GM18909 (cell line): ENCODE measurements around the gene ZNF423.
"Not testable (repeated sequence)": the region's sequence is repeated elsewhere in the genome, so short reads cannot be mapped to it uniquely, and the experiment has no call there.

Experiments
- ATAC-seq: cut with Tn5 transposase; IDR thresholded peaks from one replicate; pipeline ENCODE4 v1.9.1; 2021; ENCODE audit warnings: mild to moderate bottlenecking; ENCODE audit not compliant: unreplicated experiment, poor library complexity

The ZNF423 gene

DNA sequence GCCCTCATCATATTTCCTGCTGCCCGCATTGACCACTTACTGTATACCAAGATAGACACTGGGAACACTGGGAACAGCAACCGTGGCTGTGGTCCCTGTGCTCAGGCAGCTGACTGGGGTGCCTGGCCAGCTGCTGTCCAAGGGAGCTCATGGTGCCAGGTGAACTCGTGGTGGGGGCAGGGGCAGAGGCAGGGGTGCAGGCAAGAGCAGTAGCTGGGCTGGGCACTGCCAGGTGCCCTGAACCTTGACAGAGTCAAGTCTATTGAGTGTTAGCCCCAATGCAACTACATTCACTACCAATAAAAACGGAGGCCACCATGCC, 279.8 kb downstream of the ZNF423 start:
- ATAC-seq: no peak

DNA sequence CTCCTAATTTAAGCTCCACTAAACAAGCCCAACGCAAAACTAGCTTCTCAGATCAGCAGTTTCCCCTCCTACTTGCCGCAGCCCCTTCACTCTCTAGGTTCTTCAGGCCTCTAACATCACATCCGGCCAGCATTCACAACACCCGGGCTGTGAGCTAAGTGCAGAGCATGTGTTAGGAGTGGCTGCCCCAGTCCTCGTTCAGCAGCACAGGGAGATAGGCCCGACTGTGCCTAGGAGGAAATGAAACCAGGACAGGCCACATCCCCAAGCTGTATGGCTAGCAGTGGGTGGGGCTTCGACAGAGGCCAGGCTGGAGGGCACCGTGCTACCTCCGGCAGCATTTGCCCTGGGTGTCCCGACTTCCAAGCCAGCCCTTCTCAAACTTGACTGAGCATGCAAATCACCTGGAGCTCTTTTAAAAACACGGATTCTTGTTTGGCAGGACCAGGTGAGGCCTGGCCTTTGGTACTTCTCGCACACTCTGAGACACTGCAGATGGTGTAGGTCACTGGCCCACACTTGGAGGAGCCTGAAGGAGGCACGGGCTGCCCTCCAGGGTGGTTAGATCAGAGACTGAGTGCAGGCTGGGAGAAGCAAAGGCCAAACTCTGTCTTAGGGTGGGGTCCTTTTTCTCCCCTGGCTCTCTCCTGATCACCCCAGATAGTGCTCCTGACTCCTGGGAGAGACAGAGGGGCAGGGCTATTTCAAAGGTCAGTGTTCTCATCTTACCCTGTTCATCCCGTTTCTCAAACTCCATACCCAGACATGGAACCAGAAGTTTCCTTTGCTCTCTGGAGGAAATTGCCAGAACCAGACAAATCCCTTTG, 280.4 kb downstream of the ZNF423 start:
- peak; percentile 95 for ATAC-seq

DNA sequence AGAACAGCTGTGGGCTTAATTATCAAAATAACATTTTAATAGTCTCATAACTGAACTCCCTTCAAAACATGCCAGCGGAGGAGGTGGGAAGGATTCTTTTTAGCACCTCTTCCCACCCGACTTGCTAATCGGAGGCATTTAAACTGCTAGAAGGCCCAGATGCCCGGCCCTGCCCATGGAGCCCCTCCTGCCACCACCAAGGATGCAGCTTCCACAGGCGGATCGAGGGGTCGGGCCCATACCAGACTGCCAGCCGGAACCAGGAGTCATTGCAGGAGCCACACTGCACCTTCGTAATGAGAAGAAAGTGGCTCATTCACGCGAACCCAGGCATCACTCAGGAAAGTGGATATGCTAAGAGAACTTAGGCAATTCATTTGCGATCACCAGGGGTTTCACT, 281.1 kb downstream of the ZNF423 start:
- ATAC-seq: no peak

DNA sequence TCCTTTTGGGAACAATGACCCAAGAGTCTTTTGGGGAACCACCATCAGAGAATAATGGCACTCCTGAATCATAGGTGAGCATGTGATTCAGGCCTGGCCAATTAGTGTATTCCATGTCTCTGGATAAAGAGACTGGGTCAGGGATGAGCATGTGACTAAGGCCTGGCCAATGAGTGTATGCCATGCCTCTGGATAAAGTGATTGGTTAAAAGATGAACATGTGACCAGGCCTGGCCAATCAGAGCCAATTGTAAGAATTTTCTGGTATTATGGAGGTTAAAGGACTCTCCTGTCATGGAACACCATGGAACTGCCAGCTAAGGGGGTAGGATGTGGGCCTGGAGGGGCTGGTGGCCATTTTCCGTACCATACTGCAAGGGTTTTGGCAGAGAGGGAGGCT, 288.0 kb downstream of the ZNF423 start:
- no peak for ATAC-seq

DNA sequence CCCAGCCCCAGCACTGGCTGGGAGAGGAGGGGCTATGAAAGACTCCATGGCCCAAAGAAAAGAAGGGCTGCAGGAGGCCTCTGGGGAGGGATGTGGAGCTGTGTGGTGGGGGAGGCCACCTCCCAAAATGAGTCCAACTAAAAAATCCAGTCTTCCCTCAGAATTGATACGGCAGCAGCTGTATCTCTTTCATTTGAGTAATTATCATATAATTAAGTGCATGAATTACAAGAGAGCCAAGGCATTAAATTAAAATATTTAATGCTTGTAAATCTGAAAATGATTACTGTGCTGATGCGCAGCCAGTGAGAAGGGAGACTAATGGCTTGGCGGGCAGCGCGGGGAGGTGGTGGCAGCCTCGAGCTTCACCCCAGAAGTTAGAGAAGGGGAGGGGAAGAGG, 289.5 kb downstream of the ZNF423 start:
- no peak for ATAC-seq

DNA sequence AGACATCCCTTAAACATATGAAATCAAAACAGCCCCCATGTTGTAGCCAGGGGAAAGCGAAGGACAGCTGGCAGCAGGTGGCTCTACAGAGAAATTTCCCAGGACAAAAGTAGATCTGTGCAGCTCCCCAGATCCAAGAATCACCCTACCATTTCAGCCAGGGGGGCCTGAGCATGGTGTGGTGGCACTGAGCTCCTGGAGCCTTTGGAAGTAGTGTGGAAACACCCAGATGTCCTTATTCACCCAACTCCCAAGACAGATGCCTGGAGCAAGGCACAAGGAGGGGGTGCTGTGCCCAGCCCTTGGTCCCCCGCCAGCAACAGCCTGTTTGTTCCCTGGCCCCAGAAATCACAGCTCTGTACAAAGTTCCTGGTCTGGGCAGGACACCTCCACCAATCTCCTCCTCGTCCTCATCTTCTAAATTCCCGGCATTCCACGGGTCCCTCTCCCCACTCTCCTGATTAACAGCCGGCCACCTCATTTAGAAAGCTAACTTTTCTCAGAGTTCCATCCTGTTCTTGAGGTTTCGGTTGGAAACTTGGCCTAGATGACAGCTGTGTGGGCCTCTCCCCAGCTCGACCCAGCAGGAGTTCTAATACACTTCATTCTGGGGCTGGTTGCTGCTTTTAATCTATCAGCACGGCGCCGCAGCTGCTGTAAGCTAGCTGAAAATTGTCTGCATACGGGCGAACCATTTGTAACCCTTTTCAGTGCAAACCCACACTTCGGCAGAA, 291.2 kb downstream of the ZNF423 start:
- ATAC-seq: no peak

DNA sequence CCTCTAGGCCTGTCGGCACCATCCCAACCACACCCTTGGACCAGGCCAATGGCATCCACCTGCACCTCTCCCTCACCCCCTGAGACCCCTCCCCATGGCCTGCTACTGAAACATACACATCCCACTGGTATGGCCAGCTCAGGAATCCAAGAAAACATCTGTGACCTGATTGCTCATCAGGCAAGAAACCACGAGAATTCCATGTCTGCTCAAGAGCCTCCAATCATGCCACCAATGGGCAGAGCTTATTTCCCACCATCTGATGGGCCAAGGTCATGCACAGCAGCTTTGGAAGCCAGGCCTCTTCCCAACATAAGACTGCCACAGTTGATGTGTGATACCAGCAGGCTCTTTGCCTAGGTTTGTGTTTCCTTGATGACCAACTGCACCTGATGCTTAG, 292.2 kb downstream of the ZNF423 start:
- no peak for ATAC-seq

DNA sequence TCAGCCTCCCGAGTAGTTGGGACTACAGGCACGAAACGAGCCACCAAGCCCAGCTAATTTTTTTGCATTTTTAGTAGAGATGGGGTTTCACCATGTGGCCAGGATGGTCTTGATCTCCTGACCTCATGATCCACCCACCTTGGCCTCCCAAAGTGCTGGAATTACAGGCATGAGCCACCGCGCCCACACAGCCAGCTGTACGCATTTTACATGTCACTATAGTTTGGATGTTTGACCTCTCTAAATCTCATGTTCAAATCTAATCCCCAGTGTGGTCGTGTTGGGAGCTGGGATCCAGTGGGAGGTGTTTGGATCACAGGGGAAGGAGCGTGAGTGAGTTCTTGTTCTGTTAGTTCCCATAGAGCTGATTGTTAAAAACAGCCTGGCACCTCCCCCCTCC, 293.0 kb downstream of the ZNF423 start:
- not testable (repeated sequence) for ATAC-seq

DNA sequence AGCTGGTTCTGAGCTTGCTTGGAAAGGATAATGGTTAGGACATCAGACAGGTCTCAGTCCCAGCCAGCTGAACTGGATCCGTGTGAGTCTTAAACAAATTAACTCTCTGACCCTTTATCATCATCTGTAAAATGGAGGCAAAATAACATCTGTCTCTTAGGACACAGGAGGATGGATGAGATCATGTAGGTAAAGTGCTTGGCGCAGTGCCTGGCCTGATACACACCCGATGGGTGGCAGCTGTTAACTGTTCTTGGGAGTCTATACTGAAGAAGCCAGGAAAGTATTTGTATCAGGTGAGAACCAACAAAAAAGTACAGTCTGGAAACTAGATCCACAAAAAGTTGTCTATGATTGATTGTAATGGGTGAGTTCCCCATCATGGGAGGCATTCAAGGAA, 293.7 kb downstream of the ZNF423 start:
- ATAC-seq: no peak

DNA sequence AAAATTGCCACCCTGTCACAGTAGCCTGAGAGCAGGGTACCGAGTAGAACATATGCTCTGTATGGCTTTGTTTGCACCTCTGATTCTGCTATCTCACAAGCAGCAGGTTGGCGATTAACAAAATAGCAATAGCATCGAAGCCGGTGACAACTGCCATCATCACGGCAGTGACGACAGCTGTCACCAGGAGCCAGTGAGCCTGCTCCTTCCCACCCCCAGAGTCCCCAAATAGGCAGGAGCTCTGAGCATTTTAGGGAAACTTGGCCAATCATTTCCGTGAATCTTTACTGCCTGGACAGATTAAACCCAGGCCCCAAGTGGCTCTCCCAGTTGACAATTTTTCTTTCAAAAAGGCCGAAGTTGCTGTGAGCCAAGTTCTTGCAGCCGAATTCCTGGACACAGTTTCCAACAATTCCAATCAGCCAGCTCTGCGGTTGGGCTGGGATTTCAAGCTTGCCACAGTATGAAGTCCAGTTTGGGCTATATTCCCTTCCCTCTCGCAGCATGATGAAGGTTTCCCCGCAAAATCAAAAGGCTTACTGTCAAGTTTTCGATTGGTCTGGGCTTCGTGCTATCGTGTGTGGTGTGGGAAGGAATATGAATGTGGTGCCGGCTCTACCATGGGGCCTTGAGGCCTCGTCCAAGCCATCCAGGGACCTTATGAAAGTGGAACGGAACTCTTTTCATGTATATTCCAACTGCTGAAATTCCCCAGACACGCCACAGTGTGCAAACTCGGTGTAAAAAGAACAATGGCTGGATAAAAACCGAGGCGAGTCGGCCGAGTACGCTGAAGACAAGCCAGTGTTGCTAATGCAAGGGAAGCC, 295.7 kb downstream of the ZNF423 start:
- ATAC-seq: no peak

DNA sequence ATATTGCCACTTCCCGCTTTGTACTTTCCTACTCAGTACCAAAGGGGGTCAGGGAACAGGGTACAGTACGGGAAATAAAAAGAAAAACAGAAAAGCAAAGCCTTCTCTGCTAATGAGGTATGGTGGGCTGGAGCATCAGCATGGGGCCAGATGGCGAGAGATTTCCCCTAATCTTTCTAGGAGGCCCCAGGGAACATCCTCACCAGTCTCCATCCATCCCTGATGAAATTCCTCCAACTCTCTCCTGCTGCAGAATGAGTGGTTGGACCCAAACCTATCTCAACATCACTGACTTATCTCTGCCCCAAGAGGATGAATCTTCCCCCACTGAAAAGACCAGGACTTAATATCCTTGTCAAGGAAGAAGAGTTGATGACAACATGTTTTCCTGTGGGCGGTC, 296.7 kb downstream of the ZNF423 start:
- no peak for ATAC-seq

DNA sequence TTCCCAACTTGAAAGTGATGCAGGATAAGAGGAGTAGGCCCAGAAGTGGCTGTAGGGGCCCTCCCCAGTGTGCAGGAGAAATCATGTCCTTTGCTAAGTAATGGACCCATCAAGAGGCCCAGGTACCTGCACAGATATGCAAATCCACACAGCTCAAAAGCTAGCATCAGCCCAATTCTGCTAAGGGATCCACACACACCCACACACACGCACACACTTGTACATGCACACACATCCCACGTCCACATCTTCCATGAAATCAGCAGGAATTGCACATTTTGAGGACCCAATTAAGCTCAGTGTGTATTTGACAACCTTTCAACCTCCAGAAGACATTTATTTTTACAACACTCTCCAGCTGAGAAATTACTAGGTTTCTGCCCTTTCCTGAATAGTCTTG, 297.5 kb downstream of the ZNF423 start:
- ATAC-seq: no peak

DNA sequence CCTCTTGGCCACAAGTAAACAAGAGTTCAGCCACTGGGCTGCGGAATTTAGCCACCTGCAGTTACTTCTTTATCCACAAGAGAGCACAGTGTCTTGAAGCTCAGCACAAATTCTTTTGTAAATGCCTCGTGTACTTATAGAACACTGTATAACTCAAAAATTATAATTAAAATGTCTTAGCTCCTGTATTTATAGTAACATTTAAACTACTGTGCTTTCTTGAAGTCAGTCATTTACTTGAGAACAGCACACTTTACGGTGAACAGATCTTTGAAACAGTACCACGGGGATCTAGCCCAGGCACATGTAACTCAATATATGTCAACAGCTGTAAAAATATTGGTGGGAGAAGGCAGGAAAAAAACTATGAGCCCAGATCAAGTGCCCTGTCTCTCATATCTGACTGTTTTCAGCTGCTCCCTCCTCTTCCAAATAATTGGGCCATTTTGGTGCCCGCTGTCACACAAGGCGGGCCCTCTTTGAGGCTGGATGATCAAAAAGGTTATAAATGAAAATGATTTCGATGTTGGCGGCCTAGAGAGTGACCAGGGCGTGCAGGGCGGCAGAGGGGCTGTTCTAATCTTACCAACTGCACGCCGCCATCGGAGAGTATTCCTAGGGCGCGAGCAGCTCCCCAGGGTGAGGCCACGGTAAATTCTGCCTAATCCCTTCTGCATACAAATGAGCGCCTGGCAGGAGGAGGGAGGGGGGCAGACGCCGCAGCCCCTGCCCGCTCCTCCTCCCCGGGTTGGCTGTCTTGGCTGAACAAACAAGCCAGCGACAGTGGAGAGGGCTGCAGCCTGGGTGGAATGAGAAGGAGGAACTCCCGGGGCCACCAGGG, 299.1 kb downstream of the ZNF423 start:
- ATAC-seq: no peak

DNA sequence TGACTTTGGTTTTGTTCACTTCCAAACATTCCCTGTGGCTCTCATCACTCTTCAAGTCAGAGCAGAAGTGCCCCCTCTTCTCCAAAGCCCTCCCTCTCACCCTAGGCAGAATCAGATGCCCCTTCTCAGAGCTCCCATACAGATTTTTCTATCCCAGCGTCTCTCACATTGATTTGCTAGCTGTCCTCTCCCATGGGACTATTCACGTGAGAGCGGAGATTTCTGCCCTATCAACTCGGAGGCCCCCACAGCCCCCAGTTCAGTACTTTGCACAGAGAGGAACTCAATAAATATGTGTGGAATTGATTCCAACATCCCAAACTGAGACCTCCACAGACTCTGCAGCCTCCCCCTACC, 299.7 kb downstream of the ZNF423 start:
- ATAC-seq: no peak

DNA sequence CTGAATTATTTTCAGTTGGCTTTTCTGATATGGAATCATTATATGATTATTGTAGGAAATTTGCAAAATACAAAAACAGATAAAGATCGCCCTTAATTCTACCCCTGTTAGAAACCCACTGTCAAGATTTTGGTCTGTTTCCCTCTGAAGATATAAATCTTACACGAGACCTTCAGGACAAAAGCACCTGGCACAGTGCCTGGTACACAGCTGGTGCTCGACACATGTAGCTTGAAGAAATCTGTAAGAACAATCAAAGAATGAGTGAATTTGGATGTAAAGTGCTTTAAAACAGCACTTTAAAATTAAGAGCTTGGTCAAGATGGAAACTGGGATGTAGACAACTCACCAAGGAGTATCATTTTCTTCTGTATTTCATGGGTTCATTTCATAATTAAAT, 301.2 kb downstream of the ZNF423 start:
- ATAC-seq: no peak

DNA sequence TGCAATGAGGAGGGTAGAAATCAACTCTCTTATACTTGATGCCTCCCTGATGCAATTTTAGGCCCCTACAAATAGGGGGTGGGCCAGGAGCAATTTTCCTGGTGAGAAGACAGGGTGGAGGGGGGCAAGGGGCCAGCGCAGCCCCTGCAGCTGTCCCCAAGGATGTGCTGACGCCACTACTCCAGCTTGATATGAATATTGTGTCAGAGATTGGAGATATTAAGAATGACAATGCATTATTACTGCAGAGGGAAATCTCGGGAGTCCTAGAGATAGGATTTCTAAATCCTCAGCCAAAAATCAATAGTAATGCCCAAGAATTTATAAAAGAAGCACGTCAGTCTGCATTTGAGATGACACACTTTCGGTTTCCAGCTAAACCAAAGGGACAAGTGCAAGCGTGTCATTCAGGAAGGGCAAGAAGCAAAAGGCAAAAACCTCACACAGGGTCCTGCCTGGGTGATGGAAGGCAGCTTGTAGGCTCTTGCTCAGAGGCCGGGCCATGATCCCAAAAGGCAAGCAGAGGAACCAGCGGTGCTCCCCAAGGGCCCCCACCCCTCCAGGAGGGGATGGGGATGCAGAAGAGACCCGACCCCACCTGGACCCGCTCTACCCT, 303.5 kb downstream of the ZNF423 start:
- ATAC-seq: no peak

DNA sequence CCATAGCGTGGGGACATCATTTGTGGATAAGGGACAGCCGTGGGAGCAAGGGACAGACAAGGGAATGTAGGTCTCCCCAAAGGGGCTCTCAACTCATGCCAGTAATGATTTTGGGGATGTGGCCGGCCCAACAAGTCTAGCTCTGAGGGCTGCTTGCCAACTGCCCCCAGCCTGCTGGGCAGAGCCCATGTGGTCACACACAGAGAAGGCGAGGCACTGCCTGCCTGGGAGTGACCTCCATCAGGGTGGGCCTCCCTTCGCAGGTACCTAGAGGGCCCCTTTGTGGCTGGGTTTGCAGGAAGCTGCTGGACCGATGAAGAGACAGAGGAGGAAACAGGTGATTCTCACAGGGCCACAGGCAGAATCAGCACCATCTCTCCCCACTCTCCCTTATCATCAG, 305.2 kb downstream of the ZNF423 start:
- ATAC-seq: no peak

DNA sequence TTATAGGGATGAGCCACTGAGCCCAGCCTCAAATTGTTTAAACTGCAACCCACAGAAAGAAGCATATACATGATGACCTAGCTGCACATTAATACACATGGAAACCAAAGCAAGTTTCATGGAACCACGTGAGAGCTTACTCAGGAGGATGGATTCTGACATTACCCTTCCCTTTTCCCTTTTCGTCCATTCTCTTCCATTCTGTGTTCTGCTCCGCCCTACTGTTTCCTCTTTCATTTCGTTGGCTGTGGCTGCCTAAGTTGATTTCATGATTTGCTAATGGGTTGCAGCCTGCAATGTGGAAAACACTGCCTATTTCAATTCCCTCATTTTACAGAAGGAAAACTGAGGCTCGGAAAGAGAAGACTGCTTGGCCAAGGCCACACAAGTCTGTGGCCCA, 305.8 kb downstream of the ZNF423 start:
- no peak for ATAC-seq

DNA sequence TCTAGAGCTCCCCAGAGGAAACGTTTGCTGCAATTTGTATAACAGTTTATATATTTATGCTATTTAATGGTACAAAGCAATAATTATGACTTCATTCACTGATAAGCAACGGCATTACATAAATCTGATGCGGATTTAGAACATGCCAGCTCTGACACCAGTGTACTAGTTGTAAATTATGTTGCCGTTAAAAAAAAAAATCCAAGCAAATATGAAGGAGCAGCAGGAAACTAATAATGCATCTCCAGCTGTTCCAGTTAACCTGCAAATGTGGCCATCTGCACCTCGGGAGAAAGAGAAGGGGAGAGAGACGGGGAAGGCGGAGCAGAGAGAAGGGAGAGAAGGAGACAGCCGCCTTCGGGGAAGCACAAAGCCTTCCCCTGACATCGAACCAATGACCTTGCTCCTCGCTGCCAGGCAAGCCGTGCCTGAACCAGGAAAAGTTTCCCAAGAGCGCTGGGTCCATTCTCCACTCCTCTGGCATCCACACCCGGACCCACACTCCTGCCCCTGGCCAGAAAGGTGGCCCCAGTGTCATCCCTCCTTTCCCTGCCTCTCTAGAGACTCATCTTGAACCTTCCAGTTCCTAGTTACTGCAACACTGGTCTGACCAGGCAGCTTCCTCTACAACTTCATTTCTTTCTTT, 307.5 kb downstream of the ZNF423 start:
- ATAC-seq: no peak
